HTR-8/SVneo (cell line): Measurements from ENCODE around the gene SLC36A3.
A peak's percentile ranks its signal among the peaks of the same experiment; 100 is the strongest.
"Not testable (repeated sequence)": the region's sequence is repeated elsewhere in the genome, so short reads cannot be mapped to it uniquely, and the experiment has no call there.

ENCODE experiments used
- DNase-seq: peaks from one replicate; pipeline ENCODE4 v3.0.0; 2011; ENCODE audit warnings: low spot score, mixed read lengths; ENCODE audit not compliant: insufficient read length
- FAIRE-seq: peaks from 2 replicates; lab custom pipeline; 2011; peaks lifted over from hg19 to GRCh38; lab: Jason Lieb, UNC

The SLC36A3 gene

GRCh38 chr5:151243127-151243526 lies 60.4 kb downstream of the SLC36A3 start:
- FAIRE-seq (no peak), DNase-seq (no peak)

GRCh38 chr5:151240924-151241635 lies 62.5 kb downstream of the SLC36A3 start:
- FAIRE-seq = no peak
- DNase-seq = no peak

- not testable (repeated sequence) for FAIRE-seq, DNase-seq
These were observed 63.2 kb downstream of the SLC36A3 start for GRCh38 chr5:151240268-151240835.

- FAIRE-seq (no peak), DNase-seq (peak; percentile 76)
These were observed 64.2 kb downstream of the SLC36A3 start for GRCh38 chr5:151239237-151239861.

- DNase-seq (no peak), FAIRE-seq (no peak)
These were observed 65.2 kb downstream of the SLC36A3 start for GRCh38 chr5:151238303-151238741.

GRCh38 chr5:151237685-151238084 lies 65.9 kb downstream of the SLC36A3 start:
- DNase-seq = no peak
- no peak for FAIRE-seq

- no peak for FAIRE-seq
These were observed 66.7 kb downstream of the SLC36A3 start for GRCh38 chr5:151236888-151237287.

GRCh38 chr5:151235239-151235571 lies 68.4 kb downstream of the SLC36A3 start:
- DNase-seq, FAIRE-seq: not testable (repeated sequence)

More at GRCh38 chr5:151236888-151237287, 66.7 kb downstream of the SLC36A3 start:
- no peak for DNase-seq

- FAIRE-seq = no peak
These were observed 68.9 kb downstream of the SLC36A3 start for GRCh38 chr5:151234476-151235238.

GRCh38 chr5:151233616-151234085 lies 69.9 kb downstream of the SLC36A3 start:
- DNase-seq (no peak), FAIRE-seq (no peak)

More at GRCh38 chr5:151234476-151235238, 68.9 kb downstream of the SLC36A3 start:
- no peak for DNase-seq

GRCh38 chr5:151231359-151231758 lies 72.2 kb downstream of the SLC36A3 start:
- FAIRE-seq = no peak
- no peak for DNase-seq

GRCh38 chr5:151230048-151230680 lies 73.4 kb downstream of the SLC36A3 start:
- FAIRE-seq (no peak), DNase-seq (no peak)

GRCh38 chr5:151228986-151229385 lies 74.6 kb downstream of the SLC36A3 start:
- FAIRE-seq (no peak), DNase-seq (no peak)

GRCh38 chr5:151227918-151228447 lies 75.6 kb downstream of the SLC36A3 start:
- no peak for FAIRE-seq
- no peak for DNase-seq
